WTC11 (cell line): ENCODE measurements around the gene TRIM65. TPM values are rescaled to one million over a fixed set of nuclear protein-coding genes. Genes with fewer than 3 reads are reported as not detected.

Experiments
- ARID4B ChIP-seq: sonication (generic); formaldehyde crosslinking; IDR thresholded peaks from 2 replicates; pipeline ENCODE4 v1.8.0; 2023; ENCODE audit warnings: missing genetic modification reagents, mild to moderate bottlenecking, borderline replicate concordance
- ATF1 ChIP-seq: sonication (generic); formaldehyde crosslinking; IDR thresholded peaks from 2 replicates; pipeline ENCODE4 v1.8.1; 2023; ENCODE audit warnings: mild to moderate bottlenecking, moderate library complexity, missing genetic modification reagents
- CBFB ChIP-seq: sonication (generic); formaldehyde crosslinking; IDR thresholded peaks from 2 replicates; pipeline ENCODE4 v1.8.1; 2022; ENCODE audit warnings: mild to moderate bottlenecking, low read depth, missing genetic modification reagents
- CREB1 ChIP-seq: sonication (generic); formaldehyde crosslinking; IDR thresholded peaks from 2 replicates; pipeline ENCODE4 v1.8.0; 2023; ENCODE audit warnings: mild to moderate bottlenecking, missing genetic modification reagents
- CREM ChIP-seq: sonication (generic); formaldehyde crosslinking; IDR thresholded peaks from 2 replicates; pipeline ENCODE4 v1.8.1; 2022; ENCODE audit warnings: mild to moderate bottlenecking, missing genetic modification reagents, moderate library complexity
- CTCF ChIP-seq: fragments of 200-600 bp; IDR thresholded peaks from 2 replicates; pipeline ENCODE4 v1.8.0; 2022; ENCODE audit warnings: antibody characterized with exemption
- ELF4 ChIP-seq: sonication (generic); formaldehyde crosslinking; IDR thresholded peaks from 2 replicates; pipeline ENCODE4 v1.8.1; 2022; ENCODE audit warnings: low read depth, mild to moderate bottlenecking, moderate library complexity, missing genetic modification reagents
- ESRRA ChIP-seq: sonication (generic); formaldehyde crosslinking; IDR thresholded peaks from 2 replicates; pipeline ENCODE4 v1.8.1; 2022; ENCODE audit warnings: mild to moderate bottlenecking, missing genetic modification reagents, borderline replicate concordance
- FOXP1 ChIP-seq: sonication (generic); formaldehyde crosslinking; IDR thresholded peaks from 2 replicates; pipeline ENCODE4 v1.8.0; 2022; ENCODE audit warnings: missing genetic modification reagents, mild to moderate bottlenecking, moderate library complexity, borderline replicate concordance
- GTF2I ChIP-seq: fragments of 250-450 bp; sonication (Bioruptor Pico); conservative IDR thresholded peaks from 2 replicates; pipeline ENCODE4 v1.4.0; 2021; ENCODE audit warnings: mild to moderate bottlenecking
- HMGA2 ChIP-seq: fragments of 250-450 bp; sonication (Bioruptor Pico); IDR thresholded peaks from 2 replicates; pipeline ENCODE4 v1.4.0; 2021; ENCODE audit warnings: mild to moderate bottlenecking, moderate library complexity
- IRF2 ChIP-seq: sonication (generic); formaldehyde crosslinking; IDR thresholded peaks from 2 replicates; pipeline ENCODE4 v1.8.0; 2022; ENCODE audit warnings: low read depth, missing genetic modification reagents, borderline replicate concordance
- MLX ChIP-seq: sonication (generic); formaldehyde crosslinking; IDR thresholded peaks from 2 replicates; pipeline ENCODE4 v1.8.1; 2023; ENCODE audit warnings: mild to moderate bottlenecking, missing genetic modification reagents, moderate library complexity
- NR2C2 ChIP-seq: sonication (generic); formaldehyde crosslinking; IDR thresholded peaks from 2 replicates; pipeline ENCODE4 v1.8.0; 2022; ENCODE audit warnings: mild to moderate bottlenecking, missing genetic modification reagents
- PRDM15 ChIP-seq: sonication (generic); formaldehyde crosslinking; IDR thresholded peaks from 2 replicates; pipeline ENCODE4 v1.8.0; 2022; ENCODE audit warnings: missing genetic modification reagents
- PREB ChIP-seq: sonication (generic); formaldehyde crosslinking; IDR thresholded peaks from 2 replicates; pipeline ENCODE4 v1.8.1; 2022; ENCODE audit warnings: mild to moderate bottlenecking, missing genetic modification reagents, moderate library complexity, borderline replicate concordance
- SMAD3 ChIP-seq: sonication (generic); formaldehyde crosslinking; IDR thresholded peaks from 2 replicates; pipeline ENCODE4 v1.8.0; 2022; ENCODE audit warnings: missing genetic modification reagents, mild to moderate bottlenecking, borderline replicate concordance
- SMAD4 ChIP-seq: sonication (generic); formaldehyde crosslinking; IDR thresholded peaks from 2 replicates; pipeline ENCODE4 v1.8.0; 2022; ENCODE audit warnings: mild to moderate bottlenecking, missing genetic modification reagents
- SOX15 ChIP-seq: fragments of 250-450 bp; sonication (Bioruptor Pico); IDR thresholded peaks from 2 replicates; pipeline ENCODE4 v1.9.0; 2021; ENCODE audit warnings: mild to moderate bottlenecking
- TEAD1 ChIP-seq: sonication (generic); formaldehyde crosslinking; IDR thresholded peaks from 2 replicates; pipeline ENCODE4 v1.8.0; 2022; ENCODE audit warnings: mild to moderate bottlenecking, missing genetic modification reagents
- TEAD4 ChIP-seq: sonication (generic); formaldehyde crosslinking; IDR thresholded peaks from 2 replicates; pipeline ENCODE4 v1.8.0; 2022; ENCODE audit warnings: mild to moderate bottlenecking, missing genetic modification reagents
- USF2 ChIP-seq: sonication (generic); formaldehyde crosslinking; IDR thresholded peaks from 2 replicates; pipeline ENCODE4 v1.8.1; 2023; ENCODE audit warnings: mild to moderate bottlenecking, missing genetic modification reagents, moderate library complexity
- ZNF317 ChIP-seq: sonication (generic); formaldehyde crosslinking; IDR thresholded peaks from 2 replicates; pipeline ENCODE4 v1.8.1; 2023; ENCODE audit warnings: low read depth, mild to moderate bottlenecking, moderate library complexity, missing genetic modification reagents, borderline replicate concordance
- ZNF416 ChIP-seq: fragments of 250-450 bp; sonication (Bioruptor Pico); IDR thresholded peaks from 2 replicates; pipeline ENCODE4 v1.9.0; 2021; ENCODE audit warnings: mild to moderate bottlenecking, inconsistent platforms
- total RNA-seq: library from RNA; stranded (reverse); gene quantifications from 3 replicates; pipeline ENCODE4 v1.2.3, GENCODE V29; 2021
- TF ChIP-seq, protein P1 (sequence below): sonication (generic); formaldehyde crosslinking; IDR thresholded peaks from 2 replicates; pipeline ENCODE4 v1.8.1; 2022; ENCODE audit warnings: low read depth, mild to moderate bottlenecking, moderate library complexity, missing genetic modification reagents, borderline replicate concordance

TRIM65 gene
- total RNA-seq, 1 experiment from 2014 or later: 56.4 TPM

- TF ChIP-seq ARID4B (CRISPR knock-in tag) (peak; percentile 11; the same call in 1 of the 2 replicates), ESRRA (CRISPR knock-in tag) (no peak; the same call in 1 of the 2 replicates), GTF2I (CRISPR knock-in tag) (no peak), PREB (CRISPR knock-in tag) (no peak), TEAD1 (no peak), CREM (CRISPR knock-in tag) (0 out of 2 replicates have a peak, but pooled peaks have one; percentile 29), TEAD4 (CRISPR knock-in tag) (no peak), ELF4 (CRISPR knock-in tag) (peak; percentile 52; the same call in 1 of the 2 replicates), IRF2 (CRISPR knock-in tag) (no peak), CREB1 (CRISPR knock-in tag) (no peak), NR2C2 (CRISPR knock-in tag) (no peak), USF2 (CRISPR knock-in tag) (no peak), ATF1 (CRISPR knock-in tag) (peak; percentile 21; the same call in 1 of the 2 replicates), HMGA2 (CRISPR knock-in tag) (no peak), FOXP1 (CRISPR knock-in tag) (peak; percentile 64), ZNF416 (CRISPR knock-in tag) (peak; percentile 72; the same call in 1 of the 2 replicates), CTCF (no peak), SMAD4 (no peak), ZNF317 (no peak), SOX15 (CRISPR knock-in tag) (no peak), CBFB (CRISPR knock-in tag) (no peak), MLX (0 out of 2 replicates have a peak, but pooled peaks have one; percentile 34), SMAD3 (CRISPR knock-in tag) (no peak), PRDM15 (CRISPR knock-in tag) (0 out of 2 replicates have a peak, but pooled peaks have one; percentile 18)
- TF ChIP-seq, protein P1, sequence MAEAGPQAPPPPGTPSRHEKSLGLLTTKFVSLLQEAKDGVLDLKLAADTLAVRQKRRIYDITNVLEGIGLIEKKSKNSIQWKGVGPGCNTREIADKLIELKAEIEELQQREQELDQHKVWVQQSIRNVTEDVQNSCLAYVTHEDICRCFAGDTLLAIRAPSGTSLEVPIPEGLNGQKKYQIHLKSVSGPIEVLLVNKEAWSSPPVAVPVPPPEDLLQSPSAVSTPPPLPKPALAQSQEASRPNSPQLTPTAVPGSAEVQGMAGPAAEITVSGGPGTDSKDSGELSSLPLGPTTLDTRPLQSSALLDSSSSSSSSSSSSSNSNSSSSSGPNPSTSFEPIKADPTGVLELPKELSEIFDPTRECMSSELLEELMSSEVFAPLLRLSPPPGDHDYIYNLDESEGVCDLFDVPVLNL: no peak; the same call in 1 of the 2 replicates
Measured at GRCh38 chr17:75896415-75897159, at the start of gene TRIM65 (continued).
